GM19351 (cell line): ENCODE data around the gene SPATA12.
"Not testable (repeated sequence)": the region's sequence is repeated elsewhere in the genome, so short reads cannot be mapped to it uniquely, and the experiment has no call there.

Experiments used
- ATAC-seq: cut with Tn5 transposase; IDR thresholded peaks from one replicate; pipeline ENCODE4 v1.9.1; 2021; ENCODE audit warnings: mild to moderate bottlenecking, moderate library complexity; ENCODE audit not compliant: unreplicated experiment

The SPATA12 gene

GRCh38 chr3:57082481-57082880 is 22.0 kb downstream of the SPATA12 start:
- no peak for ATAC-seq

GRCh38 chr3:57083266-57083995 is 23.0 kb downstream of the SPATA12 start:
- not testable (repeated sequence) for ATAC-seq

GRCh38 chr3:57085211-57085610 is 24.7 kb downstream of the SPATA12 start:
- no peak for ATAC-seq

DNA sequence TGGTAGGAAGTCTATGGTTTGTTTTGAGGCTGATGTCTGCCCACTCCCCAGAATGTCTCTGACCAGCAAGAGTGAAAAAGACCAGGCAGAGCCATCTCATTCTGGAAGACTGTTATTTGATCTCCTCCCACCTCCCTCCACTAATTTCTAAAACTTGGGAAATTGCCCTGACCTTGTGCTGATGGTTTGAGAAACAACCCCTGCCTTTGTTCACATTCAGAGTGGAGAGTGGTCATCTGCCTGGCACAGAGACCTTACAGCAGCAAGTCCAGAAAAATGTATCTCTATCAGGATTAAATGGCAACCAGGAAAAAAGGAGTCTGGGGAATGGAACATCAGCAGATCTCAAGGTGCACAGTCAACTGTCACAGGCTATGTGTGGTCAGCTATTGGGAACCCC is 25.7 kb downstream of the SPATA12 start:
- no peak for ATAC-seq

DNA sequence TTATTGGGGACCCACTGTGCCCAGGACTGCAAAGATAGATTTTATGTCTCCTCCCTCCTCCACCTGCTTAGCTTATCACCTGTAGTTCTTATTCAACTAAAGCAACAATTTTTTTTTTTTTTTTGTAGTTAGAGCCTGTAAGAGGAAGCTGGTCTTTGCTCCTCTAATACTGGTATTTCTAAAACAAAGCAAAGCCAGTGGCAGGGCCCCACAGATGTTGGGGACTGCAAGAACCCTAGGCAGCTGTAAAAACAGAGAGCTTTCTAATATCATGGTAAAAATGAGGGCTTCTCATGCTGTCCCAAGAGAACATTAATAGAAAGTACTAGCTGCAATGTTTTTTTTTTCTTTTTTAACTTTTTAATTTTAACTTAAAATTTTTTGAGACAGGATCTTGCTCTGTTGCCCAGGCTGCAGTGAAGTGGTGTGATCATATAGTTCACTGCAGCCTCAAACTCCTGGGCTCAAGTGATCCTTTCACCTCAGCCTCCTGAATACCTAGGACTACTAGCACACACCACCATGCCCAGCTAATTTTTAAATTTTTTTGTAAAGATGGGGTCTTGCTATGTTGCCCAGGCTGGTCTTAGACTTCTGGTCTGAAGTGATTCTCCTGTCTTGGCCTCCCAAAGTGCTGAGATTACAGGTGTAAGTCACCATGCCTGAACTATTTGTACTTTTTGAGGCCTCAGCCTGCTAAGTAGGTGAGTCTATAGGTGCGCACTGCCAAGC is 27.1 kb downstream of the SPATA12 start:
- ATAC-seq: no peak

DNA sequence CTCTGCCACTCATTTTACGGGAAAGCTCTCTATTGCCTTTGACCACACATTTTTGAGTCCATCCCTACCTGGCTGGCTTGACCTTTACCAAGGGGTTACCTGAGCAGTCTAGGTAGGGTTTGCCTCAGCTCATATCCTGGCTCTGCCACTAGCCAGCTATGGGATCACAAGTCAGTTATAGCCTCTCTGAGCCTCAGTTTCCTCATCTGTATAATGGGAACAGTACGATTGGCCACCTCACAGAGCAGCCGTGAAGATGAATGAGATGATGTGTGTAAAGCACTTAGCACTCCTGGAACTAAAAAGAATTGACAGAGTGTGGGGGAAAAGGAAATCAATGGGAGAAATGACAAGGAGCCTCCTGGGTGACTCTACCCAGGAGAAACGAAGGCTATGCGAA is 28.0 kb downstream of the SPATA12 start:
- no peak for ATAC-seq

GRCh38 chr3:57089043-57089442 is 28.6 kb downstream of the SPATA12 start:
- ATAC-seq: no peak

GRCh38 chr3:57091521-57092273 is 31.2 kb downstream of the SPATA12 start:
- ATAC-seq: no peak

GRCh38 chr3:57093489-57093888 is 33.0 kb downstream of the SPATA12 start:
- no peak for ATAC-seq

- no peak for ATAC-seq
Measured at GRCh38 chr3:57093971-57094535, 33.6 kb downstream of the SPATA12 start.

GRCh38 chr3:57094575-57094974 is 34.1 kb downstream of the SPATA12 start:
- ATAC-seq: no peak

- no peak for ATAC-seq
Measured at GRCh38 chr3:57095363-57095762, 34.9 kb downstream of the SPATA12 start.

- no peak for ATAC-seq
Measured at GRCh38 chr3:57097536-57097935, 37.1 kb downstream of the SPATA12 start.

- no peak for ATAC-seq
Measured at GRCh38 chr3:57098418-57099310, 38.2 kb downstream of the SPATA12 start.

- no peak for ATAC-seq
Measured at GRCh38 chr3:57100046-57100695, 39.7 kb downstream of the SPATA12 start.

GRCh38 chr3:57105585-57105984 is 45.1 kb downstream of the SPATA12 start:
- no peak for ATAC-seq

DNA sequence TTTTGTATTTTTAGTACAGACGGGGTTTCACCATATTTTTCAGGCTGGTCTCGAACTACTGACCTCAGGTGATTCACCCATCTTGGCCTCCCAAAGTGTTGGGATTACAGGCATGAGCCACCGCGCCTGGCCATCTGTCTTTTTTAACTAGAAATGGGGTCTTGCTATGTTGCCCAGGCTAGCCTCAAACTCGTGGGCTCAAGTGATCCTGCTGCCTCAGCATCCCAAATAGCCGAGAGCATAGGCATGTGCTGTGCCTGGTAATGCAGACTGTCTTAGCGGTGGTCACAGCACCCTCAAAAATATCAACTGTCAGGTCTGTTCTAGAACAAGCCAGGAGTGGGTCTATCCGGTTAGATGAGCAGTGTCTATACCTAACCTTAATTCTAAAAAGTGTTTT is 48.2 kb downstream of the SPATA12 start:
- no peak for ATAC-seq

DNA sequence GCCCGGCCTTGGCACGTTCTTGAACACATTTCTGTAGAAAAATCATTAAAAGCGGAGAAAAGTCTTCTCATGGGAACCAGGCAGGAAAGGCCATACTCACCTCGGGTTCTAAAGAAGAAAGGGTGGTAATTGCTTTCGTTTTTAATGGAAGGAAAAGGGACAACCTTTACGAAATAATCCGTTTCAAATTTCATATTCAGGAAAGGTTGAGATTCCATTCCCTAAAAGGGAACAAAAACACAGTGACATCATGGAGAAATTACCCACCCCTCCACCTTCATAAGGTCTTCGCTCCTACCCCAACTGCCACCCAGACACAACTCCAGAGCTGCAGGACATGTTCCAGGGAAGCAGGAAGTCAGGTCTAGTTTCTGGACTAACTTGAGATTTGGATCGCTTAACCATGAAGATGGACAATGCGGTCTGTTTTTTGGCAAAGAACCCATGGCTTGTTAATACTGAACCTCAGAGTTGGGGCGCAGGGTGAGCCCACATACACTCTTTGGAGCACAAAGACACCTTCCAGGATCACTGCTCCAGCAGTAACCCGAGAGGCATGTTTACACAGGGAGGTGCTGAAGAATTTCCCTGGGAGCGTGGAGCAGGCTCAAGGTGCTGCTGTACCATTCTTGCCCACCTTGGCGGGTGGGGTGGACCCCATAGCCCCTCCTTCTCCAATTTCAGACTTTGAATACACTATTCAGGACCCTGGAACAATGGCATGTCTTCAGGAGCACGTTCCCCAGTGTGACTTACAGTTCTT is 49.2 kb downstream of the SPATA12 start:
- no peak for ATAC-seq

- ATAC-seq: no peak
Measured at GRCh38 chr3:57110214-57110613, 49.8 kb downstream of the SPATA12 start.
